ENCODE data around the gene KLF9. TPM values are rescaled to one million over a fixed set of nuclear protein-coding genes. Genes with fewer than 3 reads are reported as not detected.

The KLF9 gene
- polyA plus RNA-seq, 1 of the 3 experiments (the other 2 are of a cell fraction): 5.8 TPM

DNA sequence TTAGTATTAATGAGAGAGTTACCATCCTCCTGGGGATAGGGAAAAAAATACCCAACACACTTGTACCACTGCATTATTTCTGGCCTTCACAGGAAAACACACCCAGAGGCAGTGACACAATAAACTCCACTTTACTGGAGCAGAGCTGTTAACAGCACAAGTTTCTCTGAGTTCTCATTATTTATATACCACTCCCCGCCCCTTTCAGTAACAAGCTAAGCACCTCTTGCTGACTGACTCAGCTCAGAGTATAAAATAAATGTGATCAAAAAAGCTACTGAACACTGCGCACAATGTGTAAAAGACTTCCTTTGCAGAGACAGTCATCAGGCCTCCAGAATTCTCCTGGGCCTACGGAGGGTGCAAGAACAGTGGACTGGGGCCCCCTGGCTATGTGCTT, 21.6 kb downstream of the KLF9 start:
- Histone ChIP-seq H3K9me2 (no peaks in the 10 kb centered on the region), H3K79me2 (ENCODE audit: insufficient read depth) (peaks cover 42% of the 10 kb centered on the region), H3K27ac (ENCODE audit: low read depth in 2 of 2, low read length in 1 of 2) (no peak overlapping the region), H2AFZ (ENCODE audit: low read depth) (no peak overlapping the region), H3K9me3 (no peaks in the 10 kb centered on the region), H3K4me3 (ENCODE audit: low read depth in 2 of 2, low read length in 1 of 2) (no peak overlapping the region), H3K4me1 (ENCODE audit: control insufficient read depth in 1 of 2, insufficient read depth in 2 of 2, low read depth in 1 of 2, low read length in 1 of 2) (peaks cover 0 to 2% of the 10 kb centered on the region in 2 experiments; a peak in 1 of 4 replicates), H3K9ac (no peak overlapping the region), H4K20me1 (ENCODE audit: insufficient read depth) (peaks cover 91% of the 10 kb centered on the region), H3K27me3 (ENCODE audit: insufficient read depth) (no peaks in the 10 kb centered on the region), H3K36me3 (replicated peaks in 1 of 2; ENCODE audit: control insufficient read depth in 1 of 2, insufficient read depth in 2 of 2, low read length in 1 of 2) (no peaks in the 10 kb centered on the region), H3F3A (replicated peaks; ENCODE audit: insufficient read depth) (no peaks in the 10 kb centered on the region), H3K4me2 (no peak overlapping the region)
- WGBS (ENCODE audit: low lambda C conversion rate): 95% methylated on average over 3 of the region's 3 CpGs
- TF ChIP-seq, protein P1, sequence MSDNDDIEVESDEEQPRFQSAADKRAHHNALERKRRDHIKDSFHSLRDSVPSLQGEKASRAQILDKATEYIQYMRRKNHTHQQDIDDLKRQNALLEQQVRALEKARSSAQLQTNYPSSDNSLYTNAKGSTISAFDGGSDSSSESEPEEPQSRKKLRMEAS (IDR thresholded peaks at IDR 0.05; ENCODE audit: low read depth): no peak
- TF ChIP-seq MEF2A (IDR thresholded peaks at IDR 0.05; ENCODE audit: borderline replicate concordance, low read depth) (no peak), SIN3A (IDR thresholded peaks at IDR 0.05; ENCODE audit: borderline replicate concordance, low read depth, low read length) (no peak), RAD21 (IDR thresholded peaks at IDR 0.05; ENCODE audit: low read length) (no peak), POLR2AphosphoS5 (IDR thresholded peaks at IDR 0.05; ENCODE audit: low read depth, low read length) (no peak), SMC3 (IDR thresholded peaks at IDR 0.05; ENCODE audit: low read depth, low read length) (no peak), RCOR1 (IDR thresholded peaks at IDR 0.05; ENCODE audit: low read length) (no peak), FOSL2 (IDR thresholded peaks at IDR 0.05; ENCODE audit: borderline replicate concordance, low read depth) (no peak), FOXM1 (IDR thresholded peaks at IDR 0.05; ENCODE audit: low read depth) (no peak), RXRA (IDR thresholded peaks at IDR 0.05; ENCODE audit: borderline replicate concordance, low read depth) (no peak), NRF1 (IDR thresholded peaks at IDR 0.05; ENCODE audit: low read depth, low read length) (no peak), MXI1 (IDR thresholded peaks at IDR 0.05; ENCODE audit: low read depth, low read length) (no peak), EZH2phosphoT487 (IDR thresholded peaks at IDR 0.05; ENCODE audit: borderline replicate concordance, low read depth) (no peak), RFX5 (IDR thresholded peaks at IDR 0.05; ENCODE audit: low read length) (no peak), TCF12 (IDR thresholded peaks at IDR 0.05) (no peak), YY1 (IDR thresholded peaks at IDR 0.05; ENCODE audit: low read depth) (no peak)
- TF ChIP-seq, protein P2, sequence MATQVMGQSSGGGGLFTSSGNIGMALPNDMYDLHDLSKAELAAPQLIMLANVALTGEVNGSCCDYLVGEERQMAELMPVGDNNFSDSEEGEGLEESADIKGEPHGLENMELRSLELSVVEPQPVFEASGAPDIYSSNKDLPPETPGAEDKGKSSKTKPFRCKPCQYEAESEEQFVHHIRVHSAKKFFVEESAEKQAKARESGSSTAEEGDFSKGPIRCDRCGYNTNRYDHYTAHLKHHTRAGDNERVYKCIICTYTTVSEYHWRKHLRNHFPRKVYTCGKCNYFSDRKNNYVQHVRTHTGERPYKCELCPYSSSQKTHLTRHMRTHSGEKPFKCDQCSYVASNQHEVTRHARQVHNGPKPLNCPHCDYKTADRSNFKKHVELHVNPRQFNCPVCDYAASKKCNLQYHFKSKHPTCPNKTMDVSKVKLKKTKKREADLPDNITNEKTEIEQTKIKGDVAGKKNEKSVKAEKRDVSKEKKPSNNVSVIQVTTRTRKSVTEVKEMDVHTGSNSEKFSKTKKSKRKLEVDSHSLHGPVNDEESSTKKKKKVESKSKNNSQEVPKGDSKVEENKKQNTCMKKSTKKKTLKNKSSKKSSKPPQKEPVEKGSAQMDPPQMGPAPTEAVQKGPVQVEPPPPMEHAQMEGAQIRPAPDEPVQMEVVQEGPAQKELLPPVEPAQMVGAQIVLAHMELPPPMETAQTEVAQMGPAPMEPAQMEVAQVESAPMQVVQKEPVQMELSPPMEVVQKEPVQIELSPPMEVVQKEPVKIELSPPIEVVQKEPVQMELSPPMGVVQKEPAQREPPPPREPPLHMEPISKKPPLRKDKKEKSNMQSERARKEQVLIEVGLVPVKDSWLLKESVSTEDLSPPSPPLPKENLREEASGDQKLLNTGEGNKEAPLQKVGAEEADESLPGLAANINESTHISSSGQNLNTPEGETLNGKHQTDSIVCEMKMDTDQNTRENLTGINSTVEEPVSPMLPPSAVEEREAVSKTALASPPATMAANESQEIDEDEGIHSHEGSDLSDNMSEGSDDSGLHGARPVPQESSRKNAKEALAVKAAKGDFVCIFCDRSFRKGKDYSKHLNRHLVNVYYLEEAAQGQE (IDR thresholded peaks at IDR 0.05; ENCODE audit: low read depth, low read length): no peak
- POLR2A ChIA-PET: no interaction called here
- CTCF ChIA-PET: interaction anchor here (1.1 kb wide), 1 partner anchor 12 kb away, joined by 3 read pairs; no protein-coding TSS in a partner anchor
- no peak for DNase-seq
